ENCODE data around the gene DOP1A.
A peak's percentile ranks its signal among the peaks of the same experiment; 100 is the strongest.

DOP1A gene

GRCh38 chr6:83215131-83216047, 147.9 kb downstream of the DOP1A start:
- TF ChIP-seq SPI1 (IDR thresholded peaks at IDR 0.05; ENCODE audit: low read depth, low read length): no peak
- no peak for TF ChIP-seq PAX5 (IDR thresholded peaks at IDR 0.05; ENCODE audit: insufficient read depth, low read length, severe bottlenecking)
- no peak for TF ChIP-seq TAF1 (IDR thresholded peaks at IDR 0.05; ENCODE audit: low read depth, low read length)
- TF ChIP-seq POLR2AphosphoS5 (IDR thresholded peaks at IDR 0.05; ENCODE audit: low read depth, low read length): no peak
- no peak for TF ChIP-seq POU2F2 (IDR thresholded peaks at IDR 0.05; ENCODE audit: low read depth, low read length)
- no peak for TF ChIP-seq POLR2A (IDR thresholded peaks at IDR 0.05; ENCODE audit: low read depth, low read length)
- DNase-seq (ENCODE audit: insufficient read length, low spot score) (no peak), FAIRE-seq (peak; percentile 92)

DNA sequence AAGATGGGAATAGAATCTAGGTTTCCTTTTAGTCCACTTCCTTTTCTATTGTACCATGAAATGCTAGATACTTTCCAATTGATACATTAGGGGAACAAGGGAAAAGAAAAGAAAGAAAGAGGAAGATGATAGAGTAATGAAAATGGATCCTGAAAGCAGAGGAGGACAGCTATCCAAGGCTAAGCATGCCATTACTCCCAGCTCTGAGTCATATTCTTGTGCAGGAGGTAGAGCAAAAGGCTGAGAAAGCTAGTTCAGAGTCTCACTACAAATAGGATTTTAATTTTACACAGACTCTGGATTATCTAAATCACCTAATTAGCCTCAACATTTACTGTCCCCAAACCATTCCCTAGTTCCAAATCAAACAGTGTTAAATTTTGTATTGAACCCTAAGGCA, 149.3 kb downstream of the DOP1A start:
- DNase-seq (ENCODE audit: insufficient read length, low spot score): no peak
- FAIRE-seq: no peak
- TF ChIP-seq PAX5 (IDR thresholded peaks at IDR 0.05; ENCODE audit: insufficient read depth, low read length, severe bottlenecking): no peak
